Breast epithelium (tissue), 3 donors: ENCODE results near the gene ANTXR2.

Experiments
- CTCF ChIP-seq, 3 donors: fragments of 450-650 bp; IDR thresholded peaks; one replicate each; pipeline ENCODE4 v1.5.1; 2016 to 2017; ENCODE audit warnings: antibody characterized with exemption in 3 of 3, mild to moderate bottlenecking in 3 of 3, moderate library complexity in 3 of 3
- POLR2A ChIP-seq: fragments of 450-650 bp; IDR thresholded peaks from one replicate; pipeline ENCODE4 v1.6.1; 2016; ENCODE audit warnings: antibody characterized with exemption, mild to moderate bottlenecking, moderate library complexity
- POLR2AphosphoS5 ChIP-seq, 3 donors: sonication (generic); formaldehyde crosslinking; IDR thresholded peaks; one replicate each; pipeline ENCODE4 v1.6.1; 2017; ENCODE audit warnings: antibody characterized with exemption in 3 of 3

DNA sequence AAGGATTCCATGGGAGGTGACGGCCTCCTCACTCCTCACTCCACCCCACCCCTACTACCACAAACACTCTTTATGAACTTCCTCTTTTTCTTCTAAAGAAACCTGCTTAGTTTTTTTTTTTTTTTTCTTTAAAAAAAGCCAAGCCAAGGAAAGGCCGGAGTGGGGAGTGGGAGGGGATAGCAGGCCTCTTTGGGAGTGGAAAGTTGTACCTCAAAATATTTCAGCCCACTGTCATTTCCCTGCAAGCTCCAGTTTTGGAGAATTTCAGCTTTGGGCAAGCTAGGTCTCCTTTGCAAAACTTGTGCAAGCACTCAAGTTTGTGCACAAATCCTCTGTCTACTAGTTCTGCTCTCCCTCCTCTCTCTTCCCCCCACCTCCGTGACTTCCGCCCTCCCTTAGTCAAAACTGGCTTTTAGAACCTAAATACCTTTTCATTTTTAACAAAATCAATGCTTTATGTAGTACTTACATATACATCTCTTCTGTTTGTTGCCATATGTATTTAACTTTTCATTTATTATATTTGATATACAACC, 512 bp upstream of the ANTXR2 start:
- TF ChIP-seq POLR2A (no peak), CTCF (IDR thresholded peaks at IDR 0.05) (no peak), POLR2AphosphoS5 (IDR thresholded peaks at IDR 0.05) (no peak)
